H1 (cell line): Measurements from ENCODE around the gene CADPS.

Experiments used
- ATF3 ChIP-seq: IDR thresholded peaks from 2 replicates; pipeline ENCODE4 v1.6.1; 2011; ENCODE audit warnings: low read depth, mild to moderate bottlenecking, low read length; ENCODE audit not compliant: insufficient read depth
- CEBPB ChIP-seq: IDR thresholded peaks from 2 replicates; pipeline ENCODE4 v1.6.1; 2012; ENCODE audit warnings: low read depth, low read length
- CHD2 ChIP-seq: IDR thresholded peaks from 2 replicates; pipeline ENCODE4 v1.6.1; 2012; ENCODE audit warnings: low read length, improper control_type of control experiment
- EP300 ChIP-seq, 2 experiments: IDR thresholded peaks; 1 replicate in 1 of 2; 2 replicates in 1 of 2; pipeline ENCODE4 v1.6.1; 2011 to 2012; ENCODE audit warnings: low read depth in 2 of 2, low read length in 2 of 2, mild to moderate bottlenecking in 2 of 2, borderline replicate concordance in 1 of 2, inconsistent platforms in 1 of 2, moderate library complexity in 1 of 2
- GABPA ChIP-seq: IDR thresholded peaks from 2 replicates; pipeline ENCODE4 v1.6.1; 2011; ENCODE audit warnings: mild to moderate bottlenecking, low read length, moderate library complexity, borderline replicate concordance; ENCODE audit not compliant: insufficient read depth
- JUN ChIP-seq: IDR thresholded peaks from 2 replicates; pipeline ENCODE4 v1.6.1; 2011; ENCODE audit warnings: low read depth, mild to moderate bottlenecking, improper control_type of control experiment, low read length
- NANOG ChIP-seq: IDR thresholded peaks from 2 replicates; pipeline ENCODE4 v1.6.1; 2011; ENCODE audit warnings: low read length, low read depth, mild to moderate bottlenecking, inconsistent platforms; ENCODE audit not compliant: insufficient read depth, poor library complexity, severe bottlenecking
- POLR2A ChIP-seq, 2 experiments: IDR thresholded peaks; 1 replicate in 1 of 2; 2 replicates in 1 of 2; pipeline ENCODE4 v1.6.1; 2011; ENCODE audit warnings: low read depth in 2 of 2, low read length in 2 of 2, mild to moderate bottlenecking in 2 of 2; ENCODE audit errors: control extremely low read depth in 1 of 2
- RFX5 ChIP-seq: IDR thresholded peaks from 2 replicates; pipeline ENCODE4 v1.6.1; 2011; ENCODE audit warnings: low read depth, low read length, improper control_type of control experiment, borderline replicate concordance
- SP1 ChIP-seq: IDR thresholded peaks from 2 replicates; pipeline ENCODE4 v1.6.1; 2011; ENCODE audit warnings: low read depth, low read length
- SP2 ChIP-seq: IDR thresholded peaks from 2 replicates; pipeline ENCODE4 v1.6.1; 2012; ENCODE audit warnings: mild to moderate bottlenecking, low read length, inconsistent platforms
- TCF12 ChIP-seq: IDR thresholded peaks from 2 replicates; pipeline ENCODE4 v1.6.1; 2011; ENCODE audit warnings: low read depth, mild to moderate bottlenecking, low read length
- TF ChIP-seq, protein P1 (sequence below), 3 experiments: IDR thresholded peaks; 1 replicate in 2 of 3; 2 replicates in 1 of 3; pipeline versions ENCODE4 v1.5.1 to v1.6.1; 2011; ENCODE audit warnings: low read length in 3 of 3, mild to moderate bottlenecking in 3 of 3, inconsistent platforms in 2 of 3, low read depth in 1 of 3, moderate library complexity in 1 of 3; ENCODE audit not compliant: insufficient read depth in 1 of 3; ENCODE audit errors: control extremely low read depth in 1 of 3
- TF ChIP-seq, protein P2 (sequence below): IDR thresholded peaks from 2 replicates; pipeline ENCODE4 v1.6.1; 2012; ENCODE audit warnings: low read length, inconsistent platforms

DNA sequence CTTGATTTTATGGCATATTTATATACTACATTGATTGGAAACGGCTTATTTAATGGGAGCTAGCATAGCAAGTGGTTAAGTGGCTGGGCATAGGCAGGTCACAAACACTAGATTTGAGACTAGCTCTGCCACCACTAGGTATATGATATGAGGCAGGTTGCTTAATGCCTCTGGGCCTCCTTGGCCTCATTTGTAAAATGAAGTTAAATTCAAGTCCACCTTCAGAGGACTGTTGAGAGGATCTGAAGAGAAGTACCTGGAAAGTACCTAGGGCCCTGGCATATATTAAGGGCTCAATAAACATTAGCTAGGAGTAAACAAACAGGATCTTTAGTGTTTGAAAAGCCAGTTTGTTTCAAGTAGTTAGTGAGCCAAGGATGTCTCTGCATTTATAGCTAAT, 335.5 kb downstream of the CADPS start:
- TF ChIP-seq, protein P1, sequence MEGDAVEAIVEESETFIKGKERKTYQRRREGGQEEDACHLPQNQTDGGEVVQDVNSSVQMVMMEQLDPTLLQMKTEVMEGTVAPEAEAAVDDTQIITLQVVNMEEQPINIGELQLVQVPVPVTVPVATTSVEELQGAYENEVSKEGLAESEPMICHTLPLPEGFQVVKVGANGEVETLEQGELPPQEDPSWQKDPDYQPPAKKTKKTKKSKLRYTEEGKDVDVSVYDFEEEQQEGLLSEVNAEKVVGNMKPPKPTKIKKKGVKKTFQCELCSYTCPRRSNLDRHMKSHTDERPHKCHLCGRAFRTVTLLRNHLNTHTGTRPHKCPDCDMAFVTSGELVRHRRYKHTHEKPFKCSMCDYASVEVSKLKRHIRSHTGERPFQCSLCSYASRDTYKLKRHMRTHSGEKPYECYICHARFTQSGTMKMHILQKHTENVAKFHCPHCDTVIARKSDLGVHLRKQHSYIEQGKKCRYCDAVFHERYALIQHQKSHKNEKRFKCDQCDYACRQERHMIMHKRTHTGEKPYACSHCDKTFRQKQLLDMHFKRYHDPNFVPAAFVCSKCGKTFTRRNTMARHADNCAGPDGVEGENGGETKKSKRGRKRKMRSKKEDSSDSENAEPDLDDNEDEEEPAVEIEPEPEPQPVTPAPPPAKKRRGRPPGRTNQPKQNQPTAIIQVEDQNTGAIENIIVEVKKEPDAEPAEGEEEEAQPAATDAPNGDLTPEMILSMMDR (IDR thresholded peaks at IDR 0.05; ENCODE audit: control extremely low read depth in 1 of 3, insufficient read depth in 1 of 3, low read depth in 1 of 3, low read length in 3 of 3): no peak
- TF ChIP-seq ATF3 (no peak), SP2 (no peak), POLR2A (IDR thresholded peaks at IDR 0.05; ENCODE audit: control extremely low read depth in 1 of 2, low read depth in 2 of 2, low read length in 2 of 2) (no peak), JUN (no peak), CHD2 (no peak), RFX5 (no peak), NANOG (no peak), EP300 (IDR thresholded peaks at IDR 0.05; ENCODE audit: borderline replicate concordance in 1 of 2, low read depth in 2 of 2, low read length in 2 of 2) (no peak), SP1 (no peak), GABPA (no peak), CEBPB (no peak), TCF12 (no peak)
- TF ChIP-seq, protein P2, sequence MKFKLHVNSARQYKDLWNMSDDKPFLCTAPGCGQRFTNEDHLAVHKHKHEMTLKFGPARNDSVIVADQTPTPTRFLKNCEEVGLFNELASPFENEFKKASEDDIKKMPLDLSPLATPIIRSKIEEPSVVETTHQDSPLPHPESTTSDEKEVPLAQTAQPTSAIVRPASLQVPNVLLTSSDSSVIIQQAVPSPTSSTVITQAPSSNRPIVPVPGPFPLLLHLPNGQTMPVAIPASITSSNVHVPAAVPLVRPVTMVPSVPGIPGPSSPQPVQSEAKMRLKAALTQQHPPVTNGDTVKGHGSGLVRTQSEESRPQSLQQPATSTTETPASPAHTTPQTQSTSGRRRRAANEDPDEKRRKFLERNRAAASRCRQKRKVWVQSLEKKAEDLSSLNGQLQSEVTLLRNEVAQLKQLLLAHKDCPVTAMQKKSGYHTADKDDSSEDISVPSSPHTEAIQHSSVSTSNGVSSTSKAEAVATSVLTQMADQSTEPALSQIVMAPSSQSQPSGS: no peak
